Endodermal cell (in vitro differentiated cells): ENCODE results near the gene KRTAP4-9. TPM values are rescaled to one million over a fixed set of nuclear protein-coding genes. Genes with fewer than 3 reads are reported as not detected.
"Not testable (repeated sequence)": the region's sequence is repeated elsewhere in the genome, so short reads cannot be mapped to it uniquely, and the experiment has no call there.

Source experiments
- DNase-seq: peaks from one replicate; pipeline ENCODE4 v3.0.0-alpha.2; 2017
- H3K27ac ChIP-seq: 2 replicates; pipeline ENCODE4 v1.5.1; 2013; ENCODE audit warnings: mild to moderate bottlenecking, low read depth, low read length, moderate library complexity
- H3K27me3 ChIP-seq: 2 replicates; pipeline ENCODE4 v1.6.1; 2013; ENCODE audit warnings: mild to moderate bottlenecking, low read length, moderate library complexity; ENCODE audit not compliant: insufficient read depth, control insufficient read depth, poor library complexity, severe bottlenecking
- H3K36me3 ChIP-seq: 2 replicates; pipeline ENCODE4 v1.7.0; 2013; ENCODE audit warnings: mild to moderate bottlenecking, low read length, moderate library complexity; ENCODE audit not compliant: control insufficient read depth, insufficient read depth
- H3K4me1 ChIP-seq: one replicate; pipeline ENCODE4 v1.7.0; 2013; ENCODE audit warnings: low read length; ENCODE audit not compliant: control insufficient read depth, insufficient read depth
- H3K4me3 ChIP-seq: 2 replicates; pipeline ENCODE4 v1.5.1; 2013; ENCODE audit warnings: mild to moderate bottlenecking, low read length, moderate library complexity
- H3K9ac ChIP-seq: 2 replicates; pipeline ENCODE4 v1.6.1; 2013; ENCODE audit warnings: mild to moderate bottlenecking, low read length, moderate library complexity; ENCODE audit not compliant: poor library complexity, severe bottlenecking; ENCODE audit errors: extremely low read depth
- H3K9me3 ChIP-seq: 2 replicates; pipeline ENCODE4 v1.6.1; 2013; ENCODE audit warnings: mild to moderate bottlenecking, low read length, moderate library complexity; ENCODE audit not compliant: control insufficient read depth
- H3K27ac Mint-ChIP-seq: 2 replicates; pipeline ENCODE4 v1.8.0; 2020; ENCODE audit warnings: mixed read lengths
- H3K27me3 Mint-ChIP-seq: 2 replicates; pipeline ENCODE4 v1.8.0; 2021; ENCODE audit warnings: mild to moderate bottlenecking, mixed read lengths; ENCODE audit not compliant: insufficient read depth
- H3K36me3 Mint-ChIP-seq: 2 replicates; pipeline ENCODE4 v1.8.0; 2020; ENCODE audit warnings: low read depth, mixed read lengths
- H3K4me1 Mint-ChIP-seq: 2 replicates; pipeline ENCODE4 v1.8.0; 2020; ENCODE audit warnings: mixed read lengths
- H3K4me3 Mint-ChIP-seq: 2 replicates; pipeline ENCODE4 v1.8.0; 2020; ENCODE audit warnings: mild to moderate bottlenecking, moderate library complexity, mixed read lengths
- H3K9me3 Mint-ChIP-seq: 2 replicates; pipeline ENCODE4 v1.8.0; 2020; ENCODE audit warnings: mild to moderate bottlenecking, mixed read lengths
- CTCF ChIP-seq: fragments of 200-600 bp; sonication (generic); conservative IDR thresholded peaks from 2 replicates; pipeline ENCODE4 v1.5.0; 2021; ENCODE audit warnings: antibody characterized with exemption, mild to moderate bottlenecking
- WGBS, 2 experiments: methylation state at CpG; one replicate each; pipeline versions ENCODE4 v1.1.5 to v1.1.7; 2013; ENCODE audit warnings: missing lambda C conversion rate in 2 of 2, mixed read lengths in 1 of 2; ENCODE audit not compliant: insufficient coverage in 1 of 2, insufficient read length in 1 of 2; 5-methylcytosine and 5-hydroxymethylcytosine counted together
- total RNA-seq, 2 donors: library from RNA; stranded (reverse); fragmentation: NEBNext Ultra II Directional in 1 of 2; extraction: Animal tissue kit (Norgen Biotek cat#: 25700) in 1 of 2; gene quantifications; 2 replicates in 1 of 2; 3 replicates in 1 of 2; pipeline ENCODE4 v1.2.1, GENCODE V29; 2021

Gene KRTAP4-9
- total RNA-seq, 2 donors from 2014 or later: not detected

- WGBS, 2 experiments: 89 to 100% methylated on average over 2 of the region's 2 CpGs
- DNase-seq: no peak
- no peak overlapping the region for H3K27ac ChIP-seq
- Mint-ChIP-seq H3K4me1 (no peaks in the 10 kb centered on the region), H3K27me3 (no peaks in the 10 kb centered on the region), H3K9me3 (peaks cover 19% of the 10 kb centered on the region), H3K4me3 (no peak overlapping the region), H3K27ac (no peak overlapping the region), H3K36me3 (peaks cover 2% of the 10 kb centered on the region)
- H3K27me3 ChIP-seq: peaks cover 5% of the 10 kb centered on the region
- H3K36me3 ChIP-seq: no peaks in the 10 kb centered on the region
- no peak for TF ChIP-seq CTCF
- no peak overlapping the region for H3K9ac ChIP-seq
- no peak overlapping the region for H3K4me3 ChIP-seq
- H3K9me3 ChIP-seq: peaks cover 5% of the 10 kb centered on the region
- no peaks in the 10 kb centered on the region for H3K4me1 ChIP-seq
Measured at GRCh38 chr17:41147531-41148204, 42.5 kb downstream of the KRTAP4-9 start.

GRCh38 chr17:41148971-41149651, 43.9 kb downstream of the KRTAP4-9 start:
- not testable (repeated sequence) for H3K36me3 Mint-ChIP-seq, DNase-seq, H3K27me3 ChIP-seq, H3K4me1 ChIP-seq, H3K4me3 ChIP-seq, H3K9me3 Mint-ChIP-seq, H3K27ac ChIP-seq, H3K36me3 ChIP-seq, H3K27ac Mint-ChIP-seq, H3K27me3 Mint-ChIP-seq, H3K9ac ChIP-seq, H3K4me1 Mint-ChIP-seq, H3K9me3 ChIP-seq, H3K4me3 Mint-ChIP-seq
- WGBS, 2 experiments: 78 to 88% methylated on average over 4 to 10 of the region's 10 CpGs

GRCh38 chr17:41149652-41149985, 44.4 kb downstream of the KRTAP4-9 start, which contains the start of gene KRTAP4-5:
TSS of gene KRTAP4-5 (minus strand) at chr17:41149825. CDS start at chr17:41149767, 58 bp downstream.
- 67% methylated on average over 2 of the region's 2 CpGs; no CpG with 5 or more reads in 1 of the 2 experiments for WGBS, 2 experiments
- H3K27ac ChIP-seq: no peak within 1 kb of the TSS
- no peaks in the 10 kb centered on the region for H3K36me3 ChIP-seq
- Mint-ChIP-seq H3K27ac (no peak within 1 kb of the TSS), H3K4me1 (no peaks in the 10 kb centered on the region), H3K9me3 (peaks cover 3% of the 10 kb centered on the region), H3K4me3 (no peak within 1 kb of the TSS), H3K27me3 (peaks cover 2% of the 10 kb centered on the region), H3K36me3 (no peaks in the 10 kb centered on the region)
- no peak within 1 kb of the TSS for H3K4me3 ChIP-seq
- no peak for TF ChIP-seq CTCF
- no peak for DNase-seq
- H3K9me3 ChIP-seq: no peaks in the 10 kb centered on the region
- H3K9ac ChIP-seq: no peak within 1 kb of the TSS
- no peaks in the 10 kb centered on the region for H3K4me1 ChIP-seq
- H3K27me3 ChIP-seq: peaks cover 5% of the 10 kb centered on the region
